SK-N-DZ (cell line): ENCODE data around the gene MAP2K5. TPM values are rescaled to one million over a fixed set of nuclear protein-coding genes. Genes with fewer than 3 reads are reported as not detected.

Experiments used
- DNase-seq: peaks from one replicate; pipeline ENCODE4 v3.0.0-alpha.2; 2015; ENCODE audit warnings: low spot score
- polyA plus RNA-seq, 2 experiments: library from polyadenylated mRNA; depleted of rRNA; stranded (reverse); fragments of >200 nt; gene quantifications; 2 replicates each; pipeline ENCODE4 v1.2.3, GENCODE V29; 2014

MAP2K5 gene
- polyA plus RNA-seq (2014; cell fraction: cytosol; rRNA removed), result 8.7 and 10.4 TPM in 2 replicates
- polyA plus RNA-seq (2014; cell fraction: nucleus; rRNA removed), result 5.2 and 10.9 TPM in 2 replicates

DNA sequence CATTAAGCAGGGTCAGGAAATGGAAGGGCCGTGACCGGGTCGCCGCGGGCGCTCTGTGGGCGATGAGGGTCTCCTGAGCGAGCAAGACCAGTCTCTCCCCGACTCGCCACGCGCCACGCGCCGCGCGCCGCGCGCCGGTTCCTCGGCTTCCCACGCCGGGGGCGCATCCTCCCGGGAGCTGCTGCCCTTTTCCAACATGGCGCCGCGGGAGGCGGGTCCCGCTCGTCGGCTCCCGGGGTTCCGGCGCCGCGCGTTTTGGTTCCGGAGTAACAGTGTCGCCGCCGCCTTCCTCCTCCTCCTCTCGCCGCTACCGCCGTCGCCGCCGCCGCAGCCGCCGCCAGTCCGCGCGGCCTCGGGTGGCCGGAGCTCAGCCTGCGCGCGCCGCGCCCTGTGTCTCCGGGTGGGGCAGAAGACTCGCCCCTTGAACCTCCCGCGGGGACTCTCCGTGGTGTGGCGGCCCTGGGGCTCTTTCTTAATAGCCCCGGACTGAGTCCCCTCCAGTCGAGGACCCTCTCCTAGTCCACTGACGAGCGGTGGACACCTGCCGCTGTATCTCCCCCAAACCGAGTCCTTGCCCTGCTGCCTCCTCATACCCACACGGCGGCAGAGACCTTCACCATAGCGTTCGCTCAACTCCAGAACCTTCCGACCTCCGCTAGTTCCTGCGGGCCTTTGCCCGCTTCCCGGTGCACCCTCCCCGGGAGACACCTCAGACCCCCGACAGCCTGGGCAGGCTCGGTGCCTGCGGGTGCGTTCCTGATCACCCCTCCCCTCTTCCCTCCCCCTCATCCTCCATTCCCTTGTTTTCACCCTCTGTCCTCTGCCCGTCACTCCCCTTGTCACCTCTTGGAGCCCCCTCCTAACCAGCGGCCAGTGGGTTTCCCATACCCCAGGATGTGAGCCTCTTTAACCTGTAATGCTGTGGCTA, at the start of gene MAP2K5:
Gene MAP2K5 (plus strand): TSS at position 284 of the 928 bp plus-strand sequence. CDS start 633 bp downstream, at position 917.
- DNase-seq, result peak; percentile 70

DNA sequence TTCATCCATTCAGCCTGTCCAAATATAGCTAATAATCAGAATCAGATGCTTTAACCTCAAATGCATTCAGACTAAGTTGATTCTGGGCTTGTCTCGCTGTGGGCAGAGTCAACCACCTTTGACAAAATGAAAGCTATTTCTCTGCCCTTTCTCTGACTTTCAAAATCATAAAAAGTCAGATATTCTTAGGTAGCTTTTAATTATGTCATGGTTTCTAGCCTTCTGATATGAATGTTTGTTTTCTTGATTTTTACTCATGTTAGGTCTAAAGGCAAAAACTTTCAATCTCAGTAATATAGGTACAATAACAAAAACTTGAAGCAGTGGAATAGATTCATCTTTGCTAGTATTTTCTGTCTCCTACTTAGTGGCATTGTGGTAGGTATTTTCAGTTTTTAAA, 46.9 kb upstream of the MAP2K5 start:
- DNase-seq, result no peak

DNA sequence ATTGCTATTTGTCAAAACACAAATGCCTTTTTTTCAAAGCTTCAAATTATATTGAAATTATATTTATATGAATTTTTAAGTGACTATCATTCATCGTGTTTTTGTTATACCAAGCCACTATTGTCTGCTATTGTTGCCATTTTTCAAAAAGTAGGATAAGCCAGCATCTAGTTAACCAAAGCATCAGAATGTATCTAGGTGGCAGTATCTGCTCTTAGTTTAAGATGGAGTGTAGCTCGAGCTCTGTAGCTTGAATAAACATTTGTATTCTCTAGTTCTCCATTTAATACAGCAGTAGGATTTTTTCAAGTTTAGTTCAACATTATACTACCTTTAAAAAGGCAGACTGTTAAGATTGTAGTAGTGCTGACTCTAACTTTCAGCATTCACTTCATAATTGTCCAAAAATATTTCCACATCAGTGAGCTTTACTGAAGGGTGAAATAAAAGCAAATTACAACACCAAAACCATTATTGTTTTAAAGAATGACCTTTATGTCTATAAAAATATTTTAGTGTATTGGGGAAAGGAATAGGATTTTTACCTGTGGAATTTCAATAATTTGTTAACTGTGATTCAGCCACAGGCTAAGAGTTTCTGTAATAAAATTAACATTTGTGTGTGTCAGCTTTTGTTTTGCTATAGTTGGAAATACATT, 41.2 kb upstream of the MAP2K5 start:
- no peak for DNase-seq

DNA sequence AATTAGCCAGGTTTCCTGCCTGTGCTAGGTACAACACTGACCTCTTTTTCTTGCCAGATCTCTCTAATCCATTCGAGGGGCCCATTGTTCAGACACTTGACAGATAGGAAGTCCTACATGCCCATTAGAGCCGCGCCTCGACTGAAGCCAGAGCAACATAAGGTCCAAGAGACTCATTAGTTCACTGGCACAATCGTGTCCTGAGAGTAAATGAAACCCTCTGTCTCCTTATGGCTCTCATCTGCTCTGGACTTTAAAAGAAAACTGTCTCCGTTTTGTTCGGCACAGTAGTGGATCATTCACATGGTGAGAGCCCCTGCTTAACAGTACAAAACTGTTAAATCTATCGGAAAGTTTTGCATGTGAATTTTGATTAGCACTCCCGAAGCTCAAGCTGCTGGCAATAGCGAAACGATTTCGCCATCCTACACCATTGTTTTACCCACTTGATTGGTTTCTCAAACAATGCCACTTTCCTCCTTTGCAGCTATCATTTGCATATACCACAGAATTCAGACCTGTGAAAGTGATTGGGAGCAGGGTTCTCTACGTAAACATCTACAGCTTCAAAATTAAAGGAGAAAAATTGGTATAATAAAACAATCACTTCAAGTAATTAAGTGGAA, 40.6 kb upstream of the MAP2K5 start:
- no peak for DNase-seq

DNA sequence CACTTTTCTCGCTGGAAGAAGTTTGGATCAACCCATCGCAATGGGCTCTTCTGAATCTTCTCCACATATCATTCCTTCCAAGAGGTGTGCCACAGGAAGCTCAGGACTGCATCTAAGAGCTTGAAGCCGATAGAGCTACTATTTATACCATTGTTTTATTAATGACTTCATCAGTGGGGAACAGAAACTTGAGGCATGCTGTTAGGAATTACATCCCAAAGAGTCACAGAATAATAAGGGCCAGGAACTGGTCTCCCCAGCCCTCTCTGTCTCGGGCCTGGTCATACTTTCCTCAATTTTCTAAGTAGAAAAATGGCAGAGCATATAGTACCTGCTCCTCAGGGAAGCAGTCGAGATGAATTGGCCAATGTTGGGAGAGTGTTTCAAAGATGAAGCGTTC, 38.4 kb upstream of the MAP2K5 start:
- DNase-seq, result no peak

GRCh38 chr15:67504796-67505195, 37.7 kb upstream of the MAP2K5 start:
- no peak for DNase-seq

GRCh38 chr15:67505675-67506572, 36.6 kb upstream of the MAP2K5 start:
- DNase-seq, result no peak

DNA sequence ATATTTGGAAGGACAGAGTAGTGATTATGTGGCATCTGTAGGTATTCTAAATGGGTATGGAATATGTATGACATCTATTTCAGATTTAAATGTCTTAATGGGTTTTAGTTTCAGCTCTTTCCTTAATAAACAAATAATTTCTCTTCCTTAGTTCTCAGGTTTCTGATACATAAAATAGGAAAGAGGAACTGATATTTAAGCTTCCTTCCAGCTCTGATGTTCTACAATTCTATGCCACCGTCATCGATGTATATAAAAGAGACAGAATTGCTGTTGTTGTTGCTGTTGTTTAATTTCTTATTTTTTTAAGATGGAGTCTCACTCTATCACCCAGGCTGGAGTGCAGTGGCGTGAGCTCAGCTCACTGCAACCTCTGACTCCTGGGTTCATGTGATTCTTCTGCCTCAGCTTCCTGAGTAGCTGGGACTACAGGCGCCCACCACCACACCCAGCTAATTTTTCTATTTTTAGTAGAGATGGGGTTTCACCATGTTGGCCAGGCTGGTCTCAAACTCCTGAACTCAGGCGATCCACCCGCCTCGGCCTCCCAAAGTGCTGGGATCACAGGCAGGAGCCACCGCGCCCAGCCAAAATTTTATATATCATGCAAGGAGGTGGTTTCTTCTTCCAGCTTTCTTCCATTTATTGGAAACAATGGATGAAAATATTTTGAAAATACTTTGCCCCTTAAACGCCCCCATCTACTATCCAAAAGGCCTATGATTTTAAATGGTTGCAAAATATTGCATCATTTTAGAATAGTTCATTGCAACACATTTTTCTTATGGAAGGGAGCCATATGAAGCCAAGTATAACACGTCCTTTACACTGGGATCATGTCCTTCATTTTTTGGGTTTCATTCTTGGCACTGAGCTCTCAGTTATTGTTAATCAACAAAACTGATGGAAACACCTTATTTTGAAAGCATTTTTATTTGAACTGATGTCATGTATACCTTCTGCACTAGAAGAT, 35.4 kb upstream of the MAP2K5 start:
- DNase-seq, result no peak

DNA sequence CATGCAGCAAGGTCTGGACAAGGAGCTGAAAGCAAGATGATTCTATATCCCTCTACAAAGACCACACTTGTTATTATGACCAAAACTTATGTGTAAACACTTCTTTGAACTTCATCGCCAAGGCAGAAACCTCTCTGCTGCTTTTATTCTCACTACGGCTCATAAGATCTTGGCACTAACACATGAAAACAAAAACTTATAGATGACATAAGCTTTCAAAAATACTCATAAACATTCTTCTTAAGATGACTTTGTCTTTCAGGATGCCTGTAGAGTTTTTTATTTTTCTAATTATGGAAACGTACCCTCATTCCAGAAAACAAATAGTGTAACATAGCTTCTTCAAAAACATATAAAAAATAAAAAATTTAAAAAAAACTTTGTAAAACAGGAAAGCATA, 34.1 kb upstream of the MAP2K5 start:
- DNase-seq, result no peak

DNA sequence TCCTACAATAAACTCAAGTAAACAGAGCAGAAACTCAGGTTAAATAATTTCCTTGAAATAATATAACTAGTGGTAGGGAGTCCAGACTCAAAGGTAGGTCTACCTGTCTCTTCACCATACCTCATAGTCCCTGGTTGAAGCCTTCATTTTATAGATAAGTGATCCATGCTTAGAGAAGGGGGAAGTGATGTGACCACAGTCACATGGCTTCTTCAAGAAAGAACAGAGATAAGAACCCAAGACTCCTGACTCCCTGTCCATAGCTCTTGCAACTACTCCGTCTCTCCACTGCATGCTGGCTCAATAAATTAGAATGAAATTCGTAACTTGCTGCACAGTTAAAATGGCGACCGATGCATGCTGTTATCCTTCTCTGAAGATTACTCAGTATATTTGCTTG, 32.6 kb upstream of the MAP2K5 start:
- no peak for DNase-seq

DNA sequence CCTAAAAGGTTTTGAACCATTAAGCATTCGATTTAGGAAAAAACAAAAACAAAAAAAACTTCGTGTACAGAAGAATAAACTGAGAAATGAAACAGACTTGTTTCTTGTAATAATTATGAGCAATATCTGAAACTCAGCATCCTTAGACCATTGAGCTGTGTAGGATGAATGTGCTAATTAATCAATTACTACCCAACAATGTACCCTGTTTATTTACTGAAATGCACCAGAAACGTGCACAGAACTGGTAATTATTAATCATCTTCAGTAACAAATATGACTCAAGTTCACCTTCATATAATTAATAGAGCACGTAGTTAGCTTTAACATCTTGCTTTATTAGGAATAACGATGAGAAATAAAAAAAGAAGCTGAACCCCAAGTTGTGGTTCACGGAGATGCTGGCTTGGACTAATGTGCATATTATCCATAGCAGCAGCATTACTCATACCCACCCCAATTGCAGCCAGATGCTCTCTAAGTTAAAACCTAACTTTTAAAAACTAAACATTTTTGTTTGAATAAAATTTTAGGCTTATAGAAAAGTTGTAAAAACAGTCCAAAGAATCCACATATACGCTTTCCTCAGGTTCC, 31.8 kb upstream of the MAP2K5 start:
- DNase-seq, result no peak

- DNase-seq, result no peak
Observed at GRCh38 chr15:67511606-67512005, 30.9 kb upstream of the MAP2K5 start.

- DNase-seq, result no peak
Observed at GRCh38 chr15:67512140-67512539, 30.4 kb upstream of the MAP2K5 start.

DNA sequence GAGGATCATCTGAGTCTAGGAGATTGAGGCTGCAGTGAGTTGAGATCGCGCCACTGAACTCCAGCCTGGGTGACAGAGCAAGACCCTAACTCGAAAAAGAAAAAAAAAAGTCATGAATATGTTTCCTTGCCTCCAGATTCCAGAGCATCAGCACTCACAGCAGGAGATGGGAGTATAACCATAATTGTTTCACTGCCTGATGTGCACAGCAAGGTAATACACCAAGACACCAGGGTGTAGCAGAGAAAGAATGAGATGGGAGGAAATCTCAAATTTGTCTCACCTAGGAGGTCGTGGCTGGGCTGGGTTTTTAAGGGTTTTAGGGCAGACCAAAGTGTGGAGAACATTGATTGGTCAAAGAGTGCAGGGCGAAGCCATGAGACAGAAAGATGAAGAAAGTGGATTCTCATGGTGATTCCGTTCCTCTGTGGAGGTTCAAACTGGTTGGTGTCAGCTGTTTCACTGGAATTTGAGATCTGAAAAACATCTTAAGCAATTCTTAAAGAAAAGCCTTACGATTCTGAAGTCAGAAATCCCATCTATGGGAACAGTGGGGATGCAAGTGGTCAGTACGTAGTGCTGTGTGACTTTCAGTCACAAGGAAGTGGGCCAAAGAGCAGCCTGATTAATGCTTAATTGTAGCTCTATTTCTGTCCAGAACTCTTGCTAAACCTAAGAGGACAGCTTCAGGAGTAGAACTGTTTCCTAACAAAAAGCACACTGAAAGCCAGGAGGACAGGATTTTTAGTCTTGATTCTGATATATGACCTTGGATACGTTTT, 29.4 kb upstream of the MAP2K5 start:
- DNase-seq, result no peak

GRCh38 chr15:67515090-67515489, 27.4 kb upstream of the MAP2K5 start:
- no peak for DNase-seq

DNA sequence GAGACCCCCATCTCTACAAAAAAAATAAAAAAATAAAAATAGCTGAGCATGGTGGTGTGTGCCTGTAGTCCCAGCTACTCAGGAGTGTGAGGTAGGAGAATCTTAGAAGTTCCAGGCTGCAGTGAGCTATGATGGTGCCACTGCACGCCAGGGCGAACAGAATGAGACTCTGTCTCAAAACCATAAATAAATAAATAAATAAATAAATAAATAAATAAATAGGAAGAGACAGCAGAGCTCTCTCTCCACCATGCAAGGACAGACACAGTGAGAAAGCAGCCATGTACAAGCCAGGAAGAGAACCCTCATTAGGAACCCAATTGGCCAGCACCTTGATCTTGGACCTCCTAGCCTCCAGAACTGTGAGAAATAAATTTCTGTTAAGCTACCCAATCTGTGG, 26.9 kb upstream of the MAP2K5 start:
- DNase-seq, result no peak

DNA sequence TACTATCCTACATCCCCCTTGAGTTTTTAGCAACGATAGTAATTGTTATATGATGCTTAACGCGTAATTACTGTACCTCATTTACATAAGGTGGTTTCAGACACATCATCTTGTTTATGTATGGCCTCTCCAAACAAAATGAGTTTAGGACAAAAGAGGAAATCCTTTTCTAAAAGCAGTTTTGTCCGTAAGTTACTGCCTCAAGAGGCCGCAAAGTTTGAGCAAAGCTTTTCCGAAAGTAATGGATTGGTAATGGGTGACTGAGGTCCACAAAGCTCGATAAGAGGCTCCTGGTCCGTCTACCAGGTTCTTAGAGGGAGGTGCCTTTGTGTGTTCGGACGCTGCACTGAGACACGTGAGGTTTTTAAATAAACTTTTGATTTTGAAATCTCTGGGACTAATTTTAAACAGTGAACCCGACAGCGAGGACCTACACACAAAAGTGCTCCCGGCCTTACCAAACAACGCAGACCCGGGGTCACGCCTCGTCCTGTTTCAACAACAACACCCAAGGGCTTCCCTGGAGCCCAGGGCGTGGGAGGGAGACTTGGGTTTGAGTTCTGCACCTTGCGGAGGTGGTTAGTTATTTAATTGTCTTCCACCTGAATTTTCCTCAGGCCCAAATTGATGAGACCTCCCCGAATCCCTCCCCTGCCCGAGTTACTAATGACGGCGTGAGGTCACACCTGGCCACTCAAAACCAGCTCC, 22.0 kb upstream of the MAP2K5 start:
- DNase-seq, result no peak
